OCI-LY3 (cell line): Measurements from ENCODE around the gene CTNNA3.

Source experiments
- H2AFZ ChIP-seq: fragments of 200-600, 300-600 bp; shearing (Covaris generic); 2 replicates; pipeline ENCODE4 v1.6.0; 2014; ENCODE audit warnings: antibody characterized with exemption, low read depth, low read length
- H3K27ac ChIP-seq: fragments of 200-600, 300-600 bp; sonication (generic); 2 replicates; pipeline ENCODE4 v1.5.1; 2014; ENCODE audit warnings: mild to moderate bottlenecking, low read length, moderate library complexity, mixed read lengths
- H3K27me3 ChIP-seq: fragments of 200-600, 300-600 bp; sonication (generic); 2 replicates; pipeline ENCODE4 v1.6.1; 2014; ENCODE audit warnings: low read depth, low read length, mixed read lengths
- H3K36me3 ChIP-seq: fragments of 200-600, 300-600 bp; sonication (generic); replicated peaks from 2 replicates; pipeline ENCODE3; 2014; ENCODE audit warnings: low read depth, low read length, mixed read lengths
- H3K4me1 ChIP-seq: fragments of 300-600, 200-600 bp; sonication (generic); 2 replicates; pipeline ENCODE4 v1.6.1; 2014; ENCODE audit warnings: low read length, mixed read lengths
- H3K4me2 ChIP-seq: fragments of 200-600, 300-600 bp; sonication (generic); 2 replicates; pipeline ENCODE4 v1.6.1; 2014; ENCODE audit warnings: low read length, mixed read lengths
- H3K4me3 ChIP-seq: fragments of 300-600, 200-600 bp; sonication (generic); 2 replicates; pipeline ENCODE4 v1.5.1; 2014; ENCODE audit warnings: antibody characterized with exemption, mild to moderate bottlenecking, low read length, moderate library complexity
- H3K79me2 ChIP-seq: fragments of 300-600, 200-600 bp; shearing (Covaris generic); 2 replicates; pipeline ENCODE4 v1.6.1; 2014; ENCODE audit warnings: mild to moderate bottlenecking, low read length, mixed read lengths
- H3K9ac ChIP-seq: fragments of 300-600, 200-600 bp; shearing (Covaris generic); 2 replicates; pipeline ENCODE4 v1.6.0; 2014; ENCODE audit warnings: mild to moderate bottlenecking, low read length, moderate library complexity
- H3K9me3 ChIP-seq: fragments of 200-600, 300-600 bp; shearing (Covaris generic); 2 replicates; pipeline ENCODE4 v1.6.1; 2014; ENCODE audit warnings: low read length, mixed read lengths; ENCODE audit not compliant: insufficient read depth
- H4K20me1 ChIP-seq: fragments of 200-600, 300-600 bp; sonication (generic); 2 replicates; pipeline ENCODE4 v1.6.1; 2016; ENCODE audit warnings: low read length, mixed read lengths; ENCODE audit not compliant: insufficient read depth
- EZH2phosphoT487 ChIP-seq: fragments of 200-600 bp; shearing (Covaris generic); IDR thresholded peaks from 2 replicates; pipeline ENCODE4 v1.6.1; 2018; ENCODE audit warnings: antibody characterized with exemption, mixed run types, low read depth
- TF ChIP-seq, protein P1 (sequence below): fragments of 200-600, 300-600 bp; sonication (generic); IDR thresholded peaks from 2 replicates; pipeline ENCODE4 v1.5.1; 2014; ENCODE audit warnings: antibody characterized with exemption, low read length, low read depth

Gene CTNNA3

GRCh38 chr10:67386260-67386659 is 309.7 kb downstream of the CTNNA3 start:
- H3K27ac ChIP-seq: peak overlapping the region; percentile 90
- peaks cover 2% of the 10 kb centered on the region for H3K36me3 ChIP-seq
- H3K79me2 ChIP-seq: no peaks in the 10 kb centered on the region
- no peaks in the 10 kb centered on the region for H4K20me1 ChIP-seq
- peak overlapping the region; percentile 73 for H3K4me2 ChIP-seq
- H3K4me3 ChIP-seq: peak overlapping the region; percentile 35; the same call in 1 of the 2 replicates
- H3K9me3 ChIP-seq: no peaks in the 10 kb centered on the region
- H3K4me1 ChIP-seq: peaks cover 52% of the 10 kb centered on the region
- peak overlapping the region; percentile 16; the same call in 1 of the 2 replicates for H3K9ac ChIP-seq
- no peaks in the 10 kb centered on the region for H3K27me3 ChIP-seq
- TF ChIP-seq, protein P1, sequence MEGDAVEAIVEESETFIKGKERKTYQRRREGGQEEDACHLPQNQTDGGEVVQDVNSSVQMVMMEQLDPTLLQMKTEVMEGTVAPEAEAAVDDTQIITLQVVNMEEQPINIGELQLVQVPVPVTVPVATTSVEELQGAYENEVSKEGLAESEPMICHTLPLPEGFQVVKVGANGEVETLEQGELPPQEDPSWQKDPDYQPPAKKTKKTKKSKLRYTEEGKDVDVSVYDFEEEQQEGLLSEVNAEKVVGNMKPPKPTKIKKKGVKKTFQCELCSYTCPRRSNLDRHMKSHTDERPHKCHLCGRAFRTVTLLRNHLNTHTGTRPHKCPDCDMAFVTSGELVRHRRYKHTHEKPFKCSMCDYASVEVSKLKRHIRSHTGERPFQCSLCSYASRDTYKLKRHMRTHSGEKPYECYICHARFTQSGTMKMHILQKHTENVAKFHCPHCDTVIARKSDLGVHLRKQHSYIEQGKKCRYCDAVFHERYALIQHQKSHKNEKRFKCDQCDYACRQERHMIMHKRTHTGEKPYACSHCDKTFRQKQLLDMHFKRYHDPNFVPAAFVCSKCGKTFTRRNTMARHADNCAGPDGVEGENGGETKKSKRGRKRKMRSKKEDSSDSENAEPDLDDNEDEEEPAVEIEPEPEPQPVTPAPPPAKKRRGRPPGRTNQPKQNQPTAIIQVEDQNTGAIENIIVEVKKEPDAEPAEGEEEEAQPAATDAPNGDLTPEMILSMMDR: no peak
- no peak for TF ChIP-seq EZH2phosphoT487
- H2AFZ ChIP-seq: no peak overlapping the region

- no peak for TF ChIP-seq EZH2phosphoT487
- TF ChIP-seq, protein P1: no peak
- Histone ChIP-seq H3K9ac (peak overlapping the region; percentile 36; the same call in 1 of the 2 replicates), H3K79me2 (no peaks in the 10 kb centered on the region), H4K20me1 (no peaks in the 10 kb centered on the region), H3K9me3 (no peaks in the 10 kb centered on the region), H3K4me3 (peak overlapping the region; percentile 35), H2AFZ (no peak overlapping the region), H3K4me1 (peaks cover 56% of the 10 kb centered on the region), H3K4me2 (peak overlapping the region; percentile 73), H3K36me3 (peaks cover 2% of the 10 kb centered on the region), H3K27me3 (no peaks in the 10 kb centered on the region), H3K27ac (peak overlapping the region; percentile 90)
These were observed 310.4 kb downstream of the CTNNA3 start for GRCh38 chr10:67385566-67385965.

- peak overlapping the region; percentile 90 for H3K27ac ChIP-seq
- H3K9me3 ChIP-seq: no peaks in the 10 kb centered on the region
- H2AFZ ChIP-seq: no peak overlapping the region
- H3K36me3 ChIP-seq: peaks cover 2% of the 10 kb centered on the region
- no peak for TF ChIP-seq EZH2phosphoT487
- TF ChIP-seq, protein P1: no peak
- no peaks in the 10 kb centered on the region for H4K20me1 ChIP-seq
- peaks cover 56% of the 10 kb centered on the region for H3K4me1 ChIP-seq
- peak overlapping the region; percentile 73 for H3K4me2 ChIP-seq
- H3K79me2 ChIP-seq: no peaks in the 10 kb centered on the region
- H3K27me3 ChIP-seq: no peaks in the 10 kb centered on the region
- H3K9ac ChIP-seq: peak overlapping the region; percentile 36; the same call in 1 of the 2 replicates
- H3K4me3 ChIP-seq: peak overlapping the region; percentile 35; the same call in 1 of the 2 replicates
These were observed 310.9 kb downstream of the CTNNA3 start for GRCh38 chr10:67385089-67385488.

DNA sequence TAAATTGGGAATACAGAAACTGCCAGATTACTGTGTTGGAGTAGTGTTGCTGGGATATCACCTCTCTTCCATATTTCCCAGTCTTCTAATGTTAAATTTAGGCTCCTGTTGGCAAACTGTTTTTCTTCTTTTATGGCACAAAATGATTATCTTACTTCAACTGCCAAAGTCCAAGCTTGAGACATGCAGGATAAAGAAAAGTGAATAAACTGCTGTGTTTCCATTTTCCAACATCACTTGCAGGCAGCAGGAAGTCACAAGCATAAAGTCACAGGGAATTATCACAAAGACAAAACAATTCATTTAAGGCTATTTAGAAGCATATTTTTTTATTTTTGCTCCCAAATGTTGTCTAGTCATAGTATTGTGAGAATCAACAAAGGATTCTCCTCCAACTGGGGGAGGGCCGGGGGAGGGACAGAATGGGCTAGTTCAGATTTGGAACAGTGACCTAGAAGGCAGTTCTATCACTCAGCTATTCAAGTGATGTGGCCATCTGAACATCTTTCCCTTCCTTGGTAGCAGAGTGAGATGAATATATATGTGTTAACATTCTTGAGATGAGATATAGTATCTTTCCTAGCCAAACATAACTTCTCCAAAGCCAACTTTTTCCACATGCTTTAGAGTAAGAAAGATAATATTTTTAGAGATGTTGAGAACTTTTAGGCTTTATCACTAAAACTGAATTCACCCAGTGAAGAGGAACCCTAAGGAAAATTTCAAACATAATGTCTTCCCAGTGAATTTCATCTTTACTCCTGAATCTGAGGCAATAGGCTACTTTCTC is 364.7 kb downstream of the CTNNA3 start:
- no peaks in the 10 kb centered on the region for H3K9me3 ChIP-seq
- no peaks in the 10 kb centered on the region for H4K20me1 ChIP-seq
- H3K4me1 ChIP-seq: no peaks in the 10 kb centered on the region
- no peak for TF ChIP-seq EZH2phosphoT487
- TF ChIP-seq, protein P1: no peak
- no peak overlapping the region for H3K27ac ChIP-seq
- no peaks in the 10 kb centered on the region for H3K27me3 ChIP-seq
- H2AFZ ChIP-seq: no peak overlapping the region
- no peaks in the 10 kb centered on the region for H3K79me2 ChIP-seq
- no peak overlapping the region for H3K9ac ChIP-seq
- H3K4me3 ChIP-seq: no peak overlapping the region
- H3K4me2 ChIP-seq: no peak overlapping the region
- H3K36me3 ChIP-seq: no peaks in the 10 kb centered on the region
